Fibroblast of peridontal ligament (primary cell): Measurements from ENCODE around the gene BCORL1.
A peak's percentile ranks its signal among the peaks of the same experiment; 100 is the strongest.

ENCODE experiments used
- DNase-seq: peaks from one replicate; pipeline ENCODE4 v3.0.0-alpha.2; 2010; ENCODE audit errors: extremely low read depth

The BCORL1 gene

DNA sequence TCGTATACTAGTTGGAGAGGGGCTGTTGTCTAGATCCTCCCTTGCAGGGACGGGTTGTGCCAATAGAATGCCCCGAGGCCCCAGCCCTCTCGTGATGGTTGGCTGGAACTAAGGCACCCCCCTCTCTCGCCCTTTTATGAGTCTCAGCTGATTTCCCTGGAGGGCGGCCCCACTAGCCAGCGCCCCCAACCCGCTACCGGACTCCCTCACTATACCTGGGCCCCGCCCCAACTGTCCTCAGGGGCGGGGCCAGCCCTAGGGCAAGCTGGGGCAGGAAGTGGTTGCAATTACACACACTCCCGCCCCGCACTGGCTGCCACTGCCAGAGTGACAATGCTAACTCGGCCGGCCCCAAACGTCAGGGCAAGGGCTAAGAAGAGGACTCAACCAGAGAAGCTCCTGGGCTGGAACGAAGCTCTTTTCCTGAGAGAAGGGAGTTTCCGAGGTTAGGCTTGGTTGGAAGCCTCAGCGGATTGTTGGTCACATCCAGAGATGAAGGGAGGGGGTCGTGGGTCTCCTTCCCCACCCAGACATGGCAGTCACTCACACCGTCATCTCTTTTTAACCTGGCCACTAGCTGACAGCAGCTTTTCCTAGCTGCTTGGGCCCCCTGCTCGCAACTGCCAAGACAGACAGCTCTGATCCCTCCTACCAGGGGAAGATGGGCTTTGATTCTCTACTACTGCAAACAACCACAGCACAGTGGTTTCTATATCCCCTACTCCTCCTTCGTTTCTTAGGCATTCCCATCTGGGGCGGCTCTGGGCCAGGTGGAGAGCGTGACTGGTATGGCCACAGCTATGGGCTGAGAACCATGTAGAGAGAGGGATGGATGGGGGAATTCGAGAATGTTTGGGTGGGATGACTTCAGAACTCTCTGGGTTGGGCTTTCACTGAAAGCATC, 21.0 kb upstream of the BCORL1 start:
- DNase-seq: no peak

DNA sequence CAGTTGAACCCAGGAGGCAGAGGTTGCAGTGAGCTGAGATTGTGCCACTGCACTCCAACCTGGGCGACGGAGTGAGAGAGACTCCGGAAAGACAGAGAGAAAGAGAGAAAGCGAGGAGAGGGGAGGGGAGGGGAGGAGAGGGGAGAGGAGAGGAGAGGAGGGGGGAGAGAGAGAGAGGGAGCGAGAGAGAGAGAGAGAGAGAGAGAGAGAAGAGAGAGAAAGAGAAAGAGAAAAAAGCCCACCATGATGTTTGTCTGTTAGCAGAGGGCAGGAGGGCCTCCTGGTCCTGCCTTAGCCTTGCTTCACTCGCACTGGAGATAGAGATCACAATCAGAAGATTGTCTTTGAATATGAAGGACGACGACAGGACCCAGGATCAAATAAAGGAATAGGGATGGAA, 18.7 kb upstream of the BCORL1 start:
- DNase-seq: no peak

DNA sequence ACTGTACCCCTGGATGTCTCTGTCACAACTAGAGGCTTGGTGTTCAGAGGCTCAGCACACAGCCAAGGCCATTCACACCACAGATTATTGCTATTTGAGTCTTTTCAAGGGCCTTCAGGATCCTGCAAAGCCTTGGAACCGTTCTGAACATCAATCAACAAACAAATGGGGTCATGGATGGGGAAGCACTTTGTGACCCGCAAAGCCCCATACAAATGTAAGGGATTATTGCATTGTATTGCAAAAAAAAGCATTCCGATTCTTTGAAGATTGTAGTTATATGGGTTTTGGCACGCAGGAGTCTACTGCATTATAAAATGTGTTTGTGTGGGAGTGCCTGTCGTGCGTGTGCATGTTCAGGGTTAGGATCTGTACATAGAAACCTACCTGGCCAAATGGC, 17.3 kb upstream of the BCORL1 start:
- DNase-seq: no peak

GRCh38 chrX:129968968-129969367, 13.5 kb upstream of the BCORL1 start:
- no peak for DNase-seq

GRCh38 chrX:129976441-129976840, 6.0 kb upstream of the BCORL1 start:
- no peak for DNase-seq

GRCh38 chrX:129979207-129979920, 3.1 kb upstream of the BCORL1 start:
- no peak for DNase-seq

GRCh38 chrX:129980001-129980401, 2.4 kb upstream of the BCORL1 start:
- no peak for DNase-seq

DNA sequence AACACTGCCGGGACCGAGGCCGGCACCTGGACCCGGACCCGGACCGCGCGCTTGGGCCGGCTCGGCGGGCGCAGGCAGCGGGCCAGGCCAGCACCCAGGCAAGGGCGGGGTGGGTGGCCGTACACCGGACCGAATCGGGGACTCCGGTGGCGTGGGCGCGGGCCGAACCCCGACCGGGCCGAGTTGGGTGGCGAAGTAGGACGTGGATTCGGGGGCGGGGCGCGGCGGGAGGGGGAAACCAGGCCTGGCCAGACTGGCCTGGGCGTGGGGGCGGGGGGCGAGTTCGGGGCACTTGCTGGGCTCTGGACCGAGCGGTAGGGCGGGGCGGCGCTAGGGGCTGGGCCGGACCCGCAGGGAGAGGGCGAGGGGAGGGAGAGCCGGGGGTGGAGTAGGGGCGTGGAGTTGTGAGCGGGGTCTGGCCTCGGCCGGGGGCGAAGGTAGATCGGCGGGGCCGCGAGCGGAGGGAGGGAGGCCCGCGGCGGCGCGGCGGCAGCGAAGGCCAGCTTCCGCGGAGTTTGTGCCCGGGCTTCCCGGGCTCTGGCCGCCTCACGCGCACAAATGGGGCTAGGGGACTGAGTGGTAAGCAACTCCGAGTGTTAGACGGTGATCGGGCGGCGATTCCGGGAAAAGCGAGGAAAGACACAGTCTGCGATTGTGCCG, 1.8 kb upstream of the BCORL1 start:
- no peak for DNase-seq

DNA sequence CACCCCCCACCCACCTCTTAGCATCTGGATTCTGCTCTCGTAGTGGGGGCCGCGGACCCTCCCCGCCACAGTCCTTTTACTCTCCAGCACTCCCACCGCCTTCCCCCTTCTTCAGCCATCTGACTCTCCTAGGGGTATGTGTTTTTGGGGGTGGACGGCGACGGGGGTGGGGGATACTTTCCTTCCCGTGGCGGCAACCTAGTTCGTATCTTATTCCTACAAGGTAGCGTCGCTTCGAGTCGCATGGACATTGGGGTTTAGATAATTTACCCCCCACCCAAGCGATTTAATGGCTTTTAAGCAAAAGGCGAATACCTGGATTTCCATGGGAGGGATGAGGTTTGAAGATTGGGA, 1.3 kb upstream of the BCORL1 start:
- no peak for DNase-seq

- DNase-seq: no peak
These were observed 609 bp upstream of the BCORL1 start for GRCh38 chrX:129981752-129982299.

DNA sequence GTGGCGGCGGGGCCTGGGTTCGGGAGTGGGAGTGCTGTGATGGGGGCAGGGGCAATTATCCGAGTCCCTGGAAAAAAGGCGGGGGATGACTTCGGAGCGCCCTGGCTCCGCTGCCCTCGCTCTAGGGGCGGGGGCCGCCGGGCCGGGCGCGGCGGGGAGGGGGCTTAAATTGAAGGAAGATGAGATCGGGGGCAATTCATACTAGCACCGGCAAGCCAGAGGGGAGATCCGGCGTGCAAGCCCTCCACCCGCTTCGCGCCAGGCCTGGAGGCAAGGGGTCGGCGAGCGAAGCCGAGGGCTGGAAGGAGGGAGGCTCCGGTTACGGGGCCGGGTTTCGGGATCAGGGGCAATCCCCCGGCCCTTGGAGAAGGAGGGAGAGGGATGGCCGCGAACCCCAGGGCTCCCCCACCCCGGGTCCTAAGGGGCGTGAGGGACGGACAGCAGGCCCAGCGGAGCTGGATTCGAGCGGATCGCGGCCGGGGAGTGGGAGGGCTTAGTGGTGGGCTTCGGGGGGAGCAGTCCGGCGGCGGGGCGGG, 1.2 kb downstream of the BCORL1 start:
- DNase-seq: no peak

DNA sequence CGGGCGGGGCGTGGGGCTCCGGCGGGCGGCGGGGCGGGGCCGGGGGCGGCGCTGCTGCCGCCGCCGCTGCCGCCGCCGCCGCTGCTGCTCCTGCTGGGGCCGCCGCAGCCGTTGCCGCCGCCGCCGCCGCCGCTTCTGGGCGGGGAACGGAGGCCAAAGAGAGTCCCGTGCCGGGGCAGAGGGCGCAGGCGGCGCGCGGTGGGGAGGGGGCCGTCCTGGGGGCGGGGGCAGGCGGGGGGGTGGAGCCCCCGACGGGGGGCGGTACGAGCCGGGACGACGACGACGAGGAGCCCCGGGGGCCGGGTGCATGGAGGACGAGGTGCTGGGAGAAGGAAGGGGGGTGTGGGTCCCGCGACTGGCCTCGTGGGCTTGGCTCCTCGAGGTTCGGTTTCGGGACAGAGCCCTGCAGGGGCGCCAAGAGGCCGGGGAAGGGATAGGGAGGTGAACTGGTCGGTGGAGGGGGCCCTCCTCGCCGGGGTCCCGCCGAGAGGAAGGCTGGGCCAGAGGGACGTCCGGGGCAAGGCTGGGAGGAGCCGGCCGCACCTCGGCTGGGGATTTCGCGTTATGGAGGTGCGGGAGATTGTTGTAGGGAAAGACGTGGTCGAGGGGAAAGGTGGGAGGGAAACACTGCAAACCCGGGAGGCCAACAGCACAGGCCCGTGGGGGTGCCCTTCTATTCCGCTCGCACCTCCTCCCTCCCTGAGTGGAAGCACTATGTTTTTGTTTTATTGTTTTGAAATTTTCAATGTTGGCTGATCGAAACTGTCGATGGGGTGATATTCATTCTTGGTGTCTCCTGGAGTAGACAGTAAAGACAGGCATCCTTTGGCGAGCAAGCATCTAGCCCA, 1.9 kb downstream of the BCORL1 start:
- DNase-seq: peak; percentile 4

DNA sequence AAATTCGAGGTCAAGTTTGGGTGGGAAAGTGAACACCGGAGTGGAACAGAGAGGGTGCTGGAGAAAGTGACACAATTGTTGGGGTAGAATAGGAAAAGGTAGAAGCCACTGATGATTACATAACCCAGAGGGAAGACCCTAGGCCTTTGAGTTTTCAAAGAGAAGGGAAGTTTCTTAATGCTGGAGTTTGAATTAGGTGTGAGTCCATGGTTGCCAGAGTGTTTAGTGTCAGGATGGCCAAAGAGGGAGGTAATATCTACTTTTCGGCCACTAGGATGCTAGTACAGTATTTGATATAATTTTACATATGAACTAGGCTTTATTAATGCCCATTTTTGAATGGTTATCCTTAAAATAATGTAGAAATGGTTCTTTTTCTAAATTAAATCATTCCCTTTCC, 5.4 kb downstream of the BCORL1 start:
- no peak for DNase-seq

DNA sequence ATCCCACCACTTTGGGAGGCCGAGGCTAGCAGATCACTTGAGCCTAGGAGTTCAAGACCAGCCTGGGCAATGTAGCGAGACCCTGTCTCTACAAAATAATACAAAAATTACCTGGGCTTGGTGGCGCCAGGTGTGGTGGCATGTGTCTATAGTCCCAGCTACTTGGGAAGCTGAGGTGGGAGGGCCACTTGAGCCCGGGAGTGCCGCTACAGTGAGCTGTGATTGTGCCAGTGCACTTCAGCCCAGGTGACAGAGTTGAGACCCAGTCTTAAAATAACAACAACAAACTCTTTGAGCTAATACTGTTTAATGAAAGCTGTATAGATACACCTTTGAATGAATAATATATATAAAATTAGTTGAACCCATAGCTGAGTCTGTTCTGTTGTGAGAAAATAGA, 9.7 kb downstream of the BCORL1 start:
- DNase-seq: no peak

- peak; percentile 84 for DNase-seq
These were observed 13.7 kb downstream of the BCORL1 start for GRCh38 chrX:129996120-129996519.

DNA sequence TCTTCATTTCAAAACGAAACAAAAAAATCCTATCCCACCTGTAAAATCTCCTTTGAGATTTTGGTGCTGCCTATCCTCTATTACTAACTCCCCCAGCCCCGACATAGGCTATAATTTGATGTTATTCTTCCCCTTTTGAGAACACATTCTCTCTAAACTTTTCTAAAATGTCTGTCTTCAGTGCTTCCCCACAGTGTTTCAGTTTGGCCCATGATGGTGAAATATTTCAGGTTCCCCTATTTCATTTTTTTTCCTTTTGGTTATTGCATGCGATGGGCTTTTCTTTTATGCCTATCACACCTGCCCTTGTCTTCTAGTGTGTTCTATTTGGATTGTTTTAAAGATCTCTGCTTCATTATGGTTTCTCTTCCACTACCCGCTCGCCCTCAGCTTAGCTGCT, 14.7 kb downstream of the BCORL1 start:
- DNase-seq: no peak

DNA sequence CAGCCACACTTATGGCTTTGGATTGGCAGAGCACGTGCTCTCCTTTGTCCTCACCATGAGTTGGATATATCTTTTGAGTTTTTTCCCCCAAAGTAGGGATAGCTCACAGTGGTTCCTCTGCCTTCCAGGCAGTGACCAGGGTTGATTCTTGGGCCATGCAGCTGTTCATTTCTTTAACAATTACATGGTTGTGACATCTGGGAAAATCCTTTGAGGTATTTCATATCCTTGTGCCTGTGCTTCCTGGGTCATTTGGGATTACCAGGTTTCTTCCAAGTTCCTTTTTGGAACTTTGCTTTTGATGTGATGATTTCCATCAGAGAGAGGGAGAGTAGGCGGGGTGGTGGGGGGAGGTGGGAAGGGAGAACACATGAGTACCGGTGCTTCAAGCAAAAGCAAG, 15.6 kb downstream of the BCORL1 start:
- DNase-seq: no peak

GRCh38 chrX:130001893-130002292, 19.5 kb downstream of the BCORL1 start:
- no peak for DNase-seq

- no peak for DNase-seq
These were observed 20.1 kb downstream of the BCORL1 start for GRCh38 chrX:130002541-130002940.

DNA sequence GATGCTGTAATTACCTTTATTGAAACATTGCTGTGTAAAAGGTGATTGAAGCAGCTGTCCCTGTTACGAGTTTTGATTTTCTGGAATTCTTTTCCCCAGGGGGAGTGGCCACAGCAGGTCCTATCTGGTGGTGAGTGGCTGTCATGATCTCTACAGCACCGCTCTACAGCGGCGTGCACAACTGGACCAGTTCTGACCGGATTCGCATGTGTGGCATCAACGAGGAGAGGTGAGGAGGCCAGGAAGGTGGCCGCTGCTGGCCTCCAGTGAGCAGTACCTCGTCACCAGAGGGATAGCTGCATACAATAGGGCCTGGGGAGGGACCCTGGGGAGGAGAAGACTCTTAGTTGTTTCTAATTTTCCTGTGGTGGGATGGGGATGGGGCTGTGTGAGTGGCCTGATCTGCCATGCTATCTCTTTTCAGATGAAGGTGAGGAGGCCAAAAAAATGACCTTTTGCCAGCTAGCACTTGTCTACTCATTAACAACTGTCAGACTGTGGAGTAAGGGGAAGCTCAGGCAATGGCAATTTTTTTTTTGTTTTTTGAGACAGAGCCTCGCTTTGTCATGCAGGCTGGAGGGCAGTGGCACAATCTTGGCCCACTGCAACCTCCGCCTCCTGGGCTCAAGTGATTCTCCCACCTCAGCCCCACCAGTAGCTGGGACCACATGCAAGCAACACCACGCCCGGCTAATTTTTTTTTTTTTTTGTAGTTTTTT, 22.8 kb downstream of the BCORL1 start:
- no peak for DNase-seq
